SK-N-SH (cell line): ENCODE data around the gene PKNOX2. TPM values are rescaled to one million over a fixed set of nuclear protein-coding genes. Genes with fewer than 3 reads are reported as not detected.

Experiments
- CTCF ChIA-PET: fragments of 300-600, 350-600 bp; formaldehyde crosslinking; extraction: SDS; loops from one replicate; lab custom pipeline; 2021; lab: Yijun Ruan, JAX
- POLR2A ChIA-PET: fragments of 350-600 bp; sonication (Branson Sonifier 250); formaldehyde crosslinking; extraction: SDS; loops from one replicate; lab custom pipeline; 2020; ENCODE audit warnings: antibody characterized with exemption, inconsistent platforms; lab: Yijun Ruan, JAX
- DNase-seq: peaks from one replicate; pipeline ENCODE4 v3.0.0; 2012
- H2AFZ ChIP-seq: fragments of 200-600 bp; sonication (generic); 2 replicates; pipeline ENCODE4 v1.8.1; 2016; ENCODE audit warnings: antibody characterized with exemption, mild to moderate bottlenecking, low read depth
- H3F3A ChIP-seq: fragments of 200-600 bp; sonication (generic); replicated peaks from 2 replicates; pipeline ENCODE3; 2016; ENCODE audit warnings: antibody characterized with exemption, mild to moderate bottlenecking; ENCODE audit not compliant: insufficient read depth
- H3K27ac ChIP-seq, 2 experiments: fragments of 200-500 bp in 1 of 2; fragments of 200-600 bp in 1 of 2; sonication (Bioruptor generic) in 1 of 2; sonication (generic), shearing (Covaris generic) in 1 of 2; 2 replicates each; pipeline versions ENCODE4 v1.5.1 to v1.6.1; 2014 to 2016; ENCODE audit warnings: low read depth in 2 of 2, inconsistent platforms in 1 of 2, low read length in 1 of 2, mild to moderate bottlenecking in 1 of 2, mixed read lengths in 1 of 2
- H3K27me3 ChIP-seq: fragments of 200-600 bp; sonication (generic), shearing (Covaris generic); 2 replicates; pipeline ENCODE4 v1.6.1; 2016; ENCODE audit warnings: mixed run types; ENCODE audit not compliant: insufficient read depth
- H3K36me3 ChIP-seq, 2 experiments: fragments of 200-500 bp in 1 of 2; fragments of 200-600 bp in 1 of 2; sonication (Bioruptor generic) in 1 of 2; sonication (generic) in 1 of 2; replicated peaks in 1 of 2; 2 replicates each; pipeline versions ENCODE3 to v1.5.1; 2014 to 2016; ENCODE audit warnings: low read length in 1 of 2, mild to moderate bottlenecking in 1 of 2; ENCODE audit not compliant: insufficient read depth in 2 of 2, control insufficient read depth in 1 of 2
- H3K4me1 ChIP-seq, 2 experiments: fragments of 200-500 bp in 1 of 2; fragments of 200-600 bp in 1 of 2; sonication (Bioruptor generic) in 1 of 2; sonication (generic), shearing (Covaris generic) in 1 of 2; 2 replicates each; pipeline versions ENCODE4 v1.5.1 to v1.6.1; 2014 to 2016; ENCODE audit warnings: low read depth in 1 of 2, low read length in 1 of 2, mixed run types in 1 of 2; ENCODE audit not compliant: insufficient read depth in 2 of 2, control insufficient read depth in 1 of 2
- H3K4me2 ChIP-seq: fragments of 200-600 bp; sonication (generic), shearing (Covaris generic); 2 replicates; pipeline ENCODE4 v1.6.1; 2017; ENCODE audit warnings: mixed run types
- H3K4me3 ChIP-seq, 2 experiments: fragments of 200-500 bp in 1 of 2; fragments of 200-600 bp in 1 of 2; sonication (Bioruptor generic) in 1 of 2; sonication (generic), shearing (Covaris generic) in 1 of 2; 2 replicates each; pipeline versions ENCODE4 v1.5.1 to v1.8.1; 2014 to 2016; ENCODE audit warnings: low read depth in 2 of 2, inconsistent platforms in 1 of 2, low read length in 1 of 2, mild to moderate bottlenecking in 1 of 2, mixed read lengths in 1 of 2, moderate library complexity in 1 of 2
- H3K79me2 ChIP-seq: fragments of 200-600 bp; sonication (generic); 2 replicates; pipeline ENCODE4 v1.8.1; 2017; ENCODE audit warnings: mild to moderate bottlenecking; ENCODE audit not compliant: insufficient read depth
- H3K9ac ChIP-seq: fragments of 200-600 bp; sonication (generic); 2 replicates; pipeline ENCODE4 v1.6.1; 2017; ENCODE audit warnings: mixed run types
- H3K9me2 ChIP-seq: fragments of 200-600 bp; sonication (generic); 2 replicates; pipeline ENCODE4 v1.6.1; 2017; ENCODE audit warnings: mixed run types
- H3K9me3 ChIP-seq: fragments of 200-600 bp; sonication (generic); 2 replicates; pipeline ENCODE4 v1.6.1; 2017; ENCODE audit warnings: mixed run types, mild to moderate bottlenecking, moderate library complexity
- H4K20me1 ChIP-seq: fragments of 200-600 bp; sonication (generic); 2 replicates; pipeline ENCODE4 v1.6.1; 2017; ENCODE audit warnings: mild to moderate bottlenecking, mixed run types; ENCODE audit not compliant: insufficient read depth
- ELF1 ChIP-seq: IDR thresholded peaks from 2 replicates; pipeline ENCODE4 v1.4.0; 2012
- EP300 ChIP-seq, 2 experiments: IDR thresholded peaks; 2 replicates each; pipeline versions ENCODE4 v1.4.0 to v1.6.1; 2012; ENCODE audit warnings: borderline replicate concordance in 1 of 2, low read depth in 1 of 2, low read length in 1 of 2
- EZH2phosphoT487 ChIP-seq: fragments of 200-600 bp; sonication (generic); IDR thresholded peaks from 2 replicates; pipeline ENCODE4 v1.6.1; 2017; ENCODE audit warnings: low read depth, mixed run types, mild to moderate bottlenecking, antibody characterized with exemption, moderate library complexity, borderline replicate concordance
- FOSL2 ChIP-seq: IDR thresholded peaks from 2 replicates; pipeline ENCODE4 v1.4.0; 2012; ENCODE audit warnings: low read depth, mild to moderate bottlenecking, moderate library complexity, borderline replicate concordance
- FOXM1 ChIP-seq: IDR thresholded peaks from 2 replicates; pipeline ENCODE4 v1.4.0; 2012; ENCODE audit warnings: low read depth, mild to moderate bottlenecking
- GABPA ChIP-seq: IDR thresholded peaks from 2 replicates; pipeline ENCODE4 v1.4.0; 2012; ENCODE audit warnings: low read depth, mild to moderate bottlenecking
- JUND ChIP-seq: IDR thresholded peaks from 2 replicates; pipeline ENCODE4 v1.4.0; 2012
- MXI1 ChIP-seq: IDR thresholded peaks from 2 replicates; pipeline ENCODE4 v1.6.1; 2012; ENCODE audit warnings: mild to moderate bottlenecking, low read depth, low read length, improper control_type of control experiment
- NFIC ChIP-seq: IDR thresholded peaks from 2 replicates; pipeline ENCODE4 v1.4.0; 2012; ENCODE audit warnings: borderline replicate concordance
- POLR2AphosphoS5 ChIP-seq: IDR thresholded peaks from 2 replicates; pipeline ENCODE4 v1.6.1; 2012; ENCODE audit warnings: low read depth, low read length
- RFX5 ChIP-seq: IDR thresholded peaks from 2 replicates; pipeline ENCODE4 v1.6.1; 2012; ENCODE audit warnings: mild to moderate bottlenecking, improper control_type of control experiment, low read length
- RXRA ChIP-seq: IDR thresholded peaks from 2 replicates; pipeline ENCODE4 v1.4.0; 2012; ENCODE audit warnings: low read depth, mild to moderate bottlenecking, borderline replicate concordance
- SMC3 ChIP-seq: IDR thresholded peaks from 2 replicates; pipeline ENCODE4 v1.6.1; 2012; ENCODE audit warnings: low read depth, low read length, improper control_type of control experiment
- TAF1 ChIP-seq: IDR thresholded peaks from 2 replicates; pipeline ENCODE4 v1.6.1; 2012; ENCODE audit warnings: low read depth, mild to moderate bottlenecking, low read length, moderate library complexity, borderline replicate concordance
- TCF12 ChIP-seq: IDR thresholded peaks from 2 replicates; pipeline ENCODE4 v1.4.0; 2012
- TEAD4 ChIP-seq: IDR thresholded peaks from 2 replicates; pipeline ENCODE4 v1.4.0; 2012; ENCODE audit warnings: mild to moderate bottlenecking, borderline replicate concordance; ENCODE audit not compliant: insufficient read depth
- USF1 ChIP-seq: IDR thresholded peaks from 2 replicates; pipeline ENCODE4 v1.4.0; 2012; ENCODE audit warnings: low read depth, borderline replicate concordance
- YY1 ChIP-seq: IDR thresholded peaks from 2 replicates; pipeline ENCODE4 v1.4.0; 2012; ENCODE audit warnings: low read depth, mild to moderate bottlenecking
- ZBTB33 ChIP-seq: IDR thresholded peaks from 2 replicates; pipeline ENCODE4 v1.4.0; 2012; ENCODE audit warnings: low read depth, borderline replicate concordance
- WGBS: methylation state at CpG from one replicate; pipeline ENCODE4 v1.1.6; 2017; ENCODE audit warnings: low lambda C conversion rate; 5-methylcytosine and 5-hydroxymethylcytosine counted together
- polyA plus RNA-seq, 3 experiments: library from polyadenylated mRNA; depleted of rRNA; stranded (reverse); fragments of >200 nt; gene quantifications; 2 replicates each; pipeline ENCODE4 v1.2.3, GENCODE V29; 2012
- TF ChIP-seq, protein P1 (sequence below): IDR thresholded peaks from 2 replicates; pipeline ENCODE4 v1.4.0; 2012; ENCODE audit warnings: low read depth

PKNOX2 gene
- polyA plus RNA-seq, 1 of the 3 experiments (the other 2 are of a cell fraction): 0.02 TPM

GRCh38 chr11:125227151-125227550, 62.6 kb downstream of the PKNOX2 start:
- Histone ChIP-seq H3K79me2 (no peaks in the 10 kb centered on the region), H3K4me3 (no peak overlapping the region), H3K9me3 (no peaks in the 10 kb centered on the region), H3K9ac (no peak overlapping the region), H3K4me1 (peaks cover 0 to 2% of the 10 kb centered on the region in 2 experiments; a peak in 1 of 4 replicates), H3K9me2 (no peaks in the 10 kb centered on the region), H2AFZ (no peak overlapping the region), H3K27ac (no peak overlapping the region), H3F3A (no peaks in the 10 kb centered on the region), H3K36me3 (no peaks in the 10 kb centered on the region), H3K27me3 (no peaks in the 10 kb centered on the region; the same call in 1 of the 2 replicates), H3K4me2 (no peak overlapping the region), H4K20me1 (no peaks in the 10 kb centered on the region)
- POLR2A ChIA-PET: no interaction called here
- CTCF ChIA-PET: no interaction called here
- no peak for DNase-seq
- 34% methylated on average over 5 of the region's 5 CpGs for WGBS
- TF ChIP-seq MXI1 (no peak), RFX5 (no peak), EZH2phosphoT487 (no peak), GABPA (no peak), TAF1 (no peak), TCF12 (no peak), YY1 (no peak), EP300 (IDR thresholded peaks at IDR 0.05; ENCODE audit: borderline replicate concordance in 1 of 2, low read depth in 1 of 2, low read length in 1 of 2) (no peak), ZBTB33 (no peak), TEAD4 (no peak), FOSL2 (no peak), POLR2AphosphoS5 (no peak), USF1 (no peak), SMC3 (no peak), NFIC (no peak), ELF1 (no peak), FOXM1 (no peak), JUND (no peak), RXRA (no peak)
- TF ChIP-seq, protein P1, sequence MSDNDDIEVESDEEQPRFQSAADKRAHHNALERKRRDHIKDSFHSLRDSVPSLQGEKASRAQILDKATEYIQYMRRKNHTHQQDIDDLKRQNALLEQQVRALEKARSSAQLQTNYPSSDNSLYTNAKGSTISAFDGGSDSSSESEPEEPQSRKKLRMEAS: no peak
